Measurements from ENCODE around the gene TACC2.

DNA sequence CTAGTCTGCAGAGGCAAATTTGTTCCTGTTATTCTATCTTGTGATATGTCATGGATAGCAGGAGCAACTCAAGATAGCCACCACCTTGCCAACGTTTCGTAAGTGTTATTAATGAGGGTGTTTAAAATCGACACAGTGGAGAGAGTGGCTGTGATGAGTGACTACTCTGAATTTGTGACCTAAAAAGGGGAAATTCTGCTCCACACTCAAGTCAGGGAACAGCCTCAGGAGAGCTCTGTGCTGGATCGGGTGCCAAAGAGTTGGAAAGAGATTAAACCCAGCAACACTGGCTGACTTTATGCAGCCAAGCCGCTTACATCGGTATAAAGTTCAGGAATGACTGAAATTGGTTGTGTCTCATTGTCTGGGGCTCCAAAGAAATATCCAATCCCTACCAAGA, 9.5 kb downstream of the TACC2 start:
- TF ChIP-seq TARDBP (IDR thresholded peaks at IDR 0.05) = no peak
- TF ChIP-seq MBD2 (IDR thresholded peaks at IDR 0.05; ENCODE audit: borderline replicate concordance, low read depth) = no peak
- no peak for TF ChIP-seq SOX6 (IDR thresholded peaks at IDR 0.05)
- TF ChIP-seq CTCF (IDR thresholded peaks at IDR 0.05 in 2 of 3, conservative IDR thresholded peaks at IDR 0.05 in 1 of 3; ENCODE audit: insufficient read depth in 2 of 3, low read depth in 1 of 3, low read length in 3 of 3) = no peak
- TF ChIP-seq TCF7L2 (IDR thresholded peaks at IDR 0.05; ENCODE audit: low read depth, low read length) = no peak
- no peak for TF ChIP-seq EZH2 (IDR thresholded peaks at IDR 0.05; ENCODE audit: borderline replicate concordance, low read depth, low read length)
- no peak for TF ChIP-seq ILF3 (IDR thresholded peaks at IDR 0.05; ENCODE audit: borderline replicate concordance)
- TF ChIP-seq KLF6 (CRISPR knock-in tag; IDR thresholded peaks at IDR 0.05; ENCODE audit: borderline replicate concordance) = no peak
- no peak for TF ChIP-seq ZNF445 (CRISPR knock-in tag; IDR thresholded peaks at IDR 0.05; ENCODE audit: low read depth)
